A549 (cell line): ENCODE results near the gene MPL.

Experiments
- CBX8 ChIP-seq: fragments of 200-600 bp; sonication (generic); IDR thresholded peaks from 2 replicates; pipeline ENCODE4 v1.6.1; 2016
- CTCF ChIP-seq: fragments of >200 bp; sonication (Bioruptor Twin); formaldehyde crosslinking; IDR thresholded peaks from 3 replicates; pipeline ENCODE4 v1.5.1; 2016
- EP300 ChIP-seq, 2 experiments: fragments of >200 bp; sonication (Bioruptor Twin); formaldehyde crosslinking; IDR thresholded peaks; 2 replicates in 1 of 2; 3 replicates in 1 of 2; pipeline ENCODE4 v1.6.1; 2016 to 2017
- HMGXB4 ChIP-seq: fragments of 250-450 bp; sonication (Bioruptor Pico); IDR thresholded peaks from 2 replicates; pipeline ENCODE4 v1.5.0; 2021; ENCODE audit warnings: mild to moderate bottlenecking, moderate library complexity, borderline replicate concordance
- JUNB ChIP-seq: fragments of >200 bp; sonication (Bioruptor Twin); formaldehyde crosslinking; IDR thresholded peaks from 2 replicates; pipeline ENCODE4 v1.6.1; 2016
- KDM5A ChIP-seq: fragments of 200-600 bp; sonication (generic); IDR thresholded peaks from 2 replicates; pipeline ENCODE4 v1.6.1; 2016; ENCODE audit warnings: antibody characterized with exemption, mild to moderate bottlenecking
- MAFK ChIP-seq: fragments of 450-650 bp; IDR thresholded peaks from 2 replicates; pipeline ENCODE4 v1.6.1; 2014; ENCODE audit not compliant: partially characterized antibody
- POLR2A ChIP-seq: IDR thresholded peaks from 2 replicates; pipeline ENCODE4 v1.6.1; 2012; ENCODE audit warnings: mild to moderate bottlenecking, low read length
- REST ChIP-seq: fragments of 200-600 bp; sonication (generic); IDR thresholded peaks from 2 replicates; pipeline ENCODE4 v1.6.1; 2016; ENCODE audit warnings: antibody characterized with exemption, mild to moderate bottlenecking, moderate library complexity
- RNF2 ChIP-seq: fragments of 200-600 bp; sonication (generic); IDR thresholded peaks from 2 replicates; pipeline ENCODE4 v1.6.1; 2016; ENCODE audit warnings: low read depth, mild to moderate bottlenecking, antibody characterized with exemption, moderate library complexity, borderline replicate concordance
- SREBF2 ChIP-seq: fragments of 450-650 bp; IDR thresholded peaks from 2 replicates; pipeline ENCODE4 v1.6.1; 2014; ENCODE audit warnings: mild to moderate bottlenecking, moderate library complexity

GRCh38 chr1:43383449-43383848, 45.8 kb downstream of the MPL start:
- TF ChIP-seq CTCF (peak; percentile 17; the same call in 1 of the 3 replicates), HMGXB4 (CRISPR knock-in tag) (no peak), KDM5A (no peak), MAFK (no peak), POLR2A (no peak), SREBF2 (no peak), JUNB (no peak), REST (no peak), CBX8 (no peak), EP300 (IDR thresholded peaks at IDR 0.05) (no peak), RNF2 (no peak)
